Measurements from ENCODE around the gene DLL3.

DNA sequence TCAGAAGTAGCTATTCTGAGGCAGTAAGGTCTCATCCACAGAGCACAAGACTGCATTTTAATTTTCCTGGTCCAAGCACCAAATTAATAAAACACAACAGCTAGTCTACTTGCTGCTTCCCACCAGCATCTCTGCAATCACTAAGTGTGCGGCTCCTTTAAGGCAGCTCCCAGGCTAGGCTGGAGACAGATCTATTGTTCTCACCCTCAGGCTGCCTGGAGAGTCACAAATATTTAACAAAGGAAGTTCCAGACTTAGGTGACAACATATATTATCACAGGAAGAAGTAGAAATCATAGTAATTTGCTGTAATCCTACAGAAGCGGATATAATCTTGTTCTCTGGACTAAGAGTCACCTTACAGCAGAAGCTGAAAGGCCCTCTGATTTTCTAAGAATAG lies 43.5 kb downstream of the DLL3 start:
- TF ChIP-seq EZH2 (IDR thresholded peaks at IDR 0.05; ENCODE audit: borderline replicate concordance) (no peak), CTCF (IDR thresholded peaks at IDR 0.05; ENCODE audit: poor library complexity) (no peak)

Data from hepatocyte (in vitro differentiated cells).